ENCODE measurements around the gene TTLL9. TPM values are rescaled to one million over a fixed set of nuclear protein-coding genes. Genes with fewer than 3 reads are reported as not detected.

Gene TTLL9
- total RNA-seq, 1 experiment from 2014 or later: not detected

GRCh38 chr20:31843288-31843687 lies 27.1 kb upstream of the TTLL9 start:
- H3K4me1 ChIP-seq (ENCODE audit: insufficient read depth, low read length, poor library complexity, severe bottlenecking): no peaks in the 10 kb centered on the region
- H3K27me3 ChIP-seq (replicated peaks; ENCODE audit: insufficient read depth, low read depth, low read length, poor library complexity): peaks cover 4% of the 10 kb centered on the region
- no peaks in the 10 kb centered on the region for H3K36me3 ChIP-seq (ENCODE audit: insufficient read depth, low read length, poor library complexity, severe bottlenecking)
- ChIA-PET POLR2A (ENCODE audit: low non-redundant PET) (no interaction called here), CTCF (interaction anchor here (0.5 kb wide), 1 partner anchor 9 kb away, joined by 3 read pairs; no protein-coding TSS in a partner anchor)
- TF ChIP-seq CTCF (conservative IDR thresholded peaks at IDR 0.05; ENCODE audit: low read depth, low read length): no peak
- no peak for TF ChIP-seq EZH2 (IDR thresholded peaks at IDR 0.05; ENCODE audit: borderline replicate concordance, low read depth, low read length, poor library complexity, severe bottlenecking)
- no TSS peak for BruUV-seq (replicated peaks)
- DNase-seq (ENCODE audit: low spot score): no peak
- H3K9me3 ChIP-seq (ENCODE audit: low read depth, low read length, poor library complexity, severe bottlenecking): no peaks in the 10 kb centered on the region
- intact Hi-C loops (cut with micrococcal nuclease; ENCODE audit: unreplicated experiment): no loop called here
- no peak overlapping the region for H3K27ac ChIP-seq (ENCODE audit: low read depth, low read length, poor library complexity, severe bottlenecking)
- H3K4me3 ChIP-seq (ENCODE audit: low read depth, low read length, poor library complexity, severe bottlenecking): no peak overlapping the region

- intact Hi-C loops (cut with micrococcal nuclease; ENCODE audit: unreplicated experiment): no loop called here
- TF ChIP-seq EZH2 (IDR thresholded peaks at IDR 0.05; ENCODE audit: borderline replicate concordance, low read depth, low read length, poor library complexity, severe bottlenecking) (no peak), CTCF (conservative IDR thresholded peaks at IDR 0.05; ENCODE audit: low read depth, low read length) (no peak)
- DNase-seq (ENCODE audit: low spot score): no peak
- Histone ChIP-seq H3K27me3 (replicated peaks; ENCODE audit: insufficient read depth, low read depth, low read length, poor library complexity) (peaks cover 5% of the 10 kb centered on the region), H3K9me3 (ENCODE audit: low read depth, low read length, poor library complexity, severe bottlenecking) (no peaks in the 10 kb centered on the region), H3K4me3 (ENCODE audit: low read depth, low read length, poor library complexity, severe bottlenecking) (no peak overlapping the region), H3K36me3 (ENCODE audit: insufficient read depth, low read length, poor library complexity, severe bottlenecking) (no peaks in the 10 kb centered on the region), H3K27ac (ENCODE audit: low read depth, low read length, poor library complexity, severe bottlenecking) (no peak overlapping the region), H3K4me1 (ENCODE audit: insufficient read depth, low read length, poor library complexity, severe bottlenecking) (no peaks in the 10 kb centered on the region)
- CTCF ChIA-PET: no interaction called here
- no TSS peak for BruUV-seq (replicated peaks)
- POLR2A ChIA-PET (ENCODE audit: low non-redundant PET): no interaction called here
Observed at GRCh38 chr20:31843881-31844280, 26.6 kb upstream of the TTLL9 start.

- POLR2A ChIA-PET (ENCODE audit: low non-redundant PET): no interaction called here
- CTCF ChIA-PET: no interaction called here
- intact Hi-C loops (cut with micrococcal nuclease; ENCODE audit: unreplicated experiment): no loop called here
- Histone ChIP-seq H3K9me3 (ENCODE audit: low read depth, low read length, poor library complexity, severe bottlenecking) (no peaks in the 10 kb centered on the region), H3K27me3 (replicated peaks; ENCODE audit: insufficient read depth, low read depth, low read length, poor library complexity) (peaks cover 14% of the 10 kb centered on the region), H3K4me1 (ENCODE audit: insufficient read depth, low read length, poor library complexity, severe bottlenecking) (no peaks in the 10 kb centered on the region), H3K36me3 (ENCODE audit: insufficient read depth, low read length, poor library complexity, severe bottlenecking) (no peaks in the 10 kb centered on the region), H3K4me3 (ENCODE audit: low read depth, low read length, poor library complexity, severe bottlenecking) (no peak overlapping the region), H3K27ac (ENCODE audit: low read depth, low read length, poor library complexity, severe bottlenecking) (no peak overlapping the region)
- BruUV-seq (replicated peaks): no TSS peak
- no peak for TF ChIP-seq EZH2 (IDR thresholded peaks at IDR 0.05; ENCODE audit: borderline replicate concordance, low read depth, low read length, poor library complexity, severe bottlenecking)
- no peak for TF ChIP-seq CTCF (conservative IDR thresholded peaks at IDR 0.05; ENCODE audit: low read depth, low read length)
- DNase-seq (ENCODE audit: low spot score): no peak
Observed at GRCh38 chr20:31844737-31845299, 25.6 kb upstream of the TTLL9 start.
